GM23338 (cell line): ENCODE results near the gene ABR. TPM values are rescaled to one million over a fixed set of nuclear protein-coding genes. Genes with fewer than 3 reads are reported as not detected.
A peak's percentile ranks its signal among the peaks of the same experiment; 100 is the strongest.

ENCODE experiments used
- ATAC-seq: fragments of 200-7000 bp; cut with Tn5 transposase; 3 replicates; pipeline ENCODE4 v1.9.1; 2020
- DNase-seq: peaks from one replicate; pipeline ENCODE4 v3.0.0-alpha.2; 2015; ENCODE audit warnings: low spot score
- H2AFZ ChIP-seq: fragments of 200-600 bp; sonication (generic); 2 replicates; pipeline ENCODE4 v1.8.0; 2016; ENCODE audit warnings: antibody characterized with exemption, mild to moderate bottlenecking, moderate library complexity
- H3F3A ChIP-seq: fragments of 200-600 bp; sonication (generic); replicated peaks from 2 replicates; pipeline ENCODE4 v1.8.0; 2017; ENCODE audit warnings: antibody characterized with exemption, mixed run types, low read depth
- H3K27ac ChIP-seq: fragments of 200-600 bp; sonication (generic); 2 replicates; pipeline ENCODE4 v1.6.1; 2016; ENCODE audit warnings: low read depth
- H3K27me3 ChIP-seq: fragments of 200-600 bp; sonication (generic); 2 replicates; pipeline ENCODE4 v1.8.0; 2016; ENCODE audit warnings: mild to moderate bottlenecking, mixed run types, moderate library complexity; ENCODE audit not compliant: insufficient read depth
- H3K36me3 ChIP-seq: fragments of 200-600 bp; sonication (generic); 2 replicates; pipeline ENCODE4 v1.8.0; 2016; ENCODE audit warnings: mild to moderate bottlenecking; ENCODE audit not compliant: insufficient read depth
- H3K4me1 ChIP-seq: fragments of 200-600 bp; sonication (generic); 2 replicates; pipeline ENCODE4 v1.8.0; 2016; ENCODE audit warnings: mild to moderate bottlenecking, moderate library complexity; ENCODE audit not compliant: insufficient read depth
- H3K4me2 ChIP-seq: fragments of 200-600 bp; sonication (generic); 2 replicates; pipeline ENCODE4 v1.7.1; 2017; ENCODE audit warnings: mixed run types
- H3K4me3 ChIP-seq: fragments of 200-600 bp; sonication (generic); 2 replicates; pipeline ENCODE4 v1.6.1; 2016; ENCODE audit warnings: mixed run types
- H3K79me2 ChIP-seq: fragments of 200-600 bp; sonication (generic); replicated peaks from 2 replicates; pipeline ENCODE4 v1.8.0; 2017; ENCODE audit warnings: mild to moderate bottlenecking; ENCODE audit not compliant: insufficient read depth
- H3K9me2 ChIP-seq: fragments of 200-600 bp; sonication (generic); 2 replicates; pipeline ENCODE4 v1.8.0; 2017; ENCODE audit not compliant: insufficient read depth
- H4K20me1 ChIP-seq: fragments of 200-600 bp; sonication (generic); replicated peaks from 2 replicates; pipeline ENCODE4 v1.8.0; 2017; ENCODE audit warnings: mild to moderate bottlenecking; ENCODE audit not compliant: insufficient read depth
- H3K27ac Mint-ChIP-seq: 2 replicates; pipeline ENCODE4 v1.8.0; 2020; ENCODE audit warnings: inconsistent platforms, mild to moderate bottlenecking, moderate library complexity, mixed read lengths
- H3K27me3 Mint-ChIP-seq: 3 replicates; pipeline ENCODE4 v1.8.0; 2022; ENCODE audit warnings: low read depth, mild to moderate bottlenecking, moderate library complexity, mixed read lengths, inconsistent platforms; ENCODE audit not compliant: insufficient read depth, poor library complexity
- H3K36me3 Mint-ChIP-seq: 3 replicates; pipeline ENCODE4 v1.8.0; 2021; ENCODE audit warnings: low read depth, mild to moderate bottlenecking, inconsistent platforms, moderate library complexity, mixed read lengths
- H3K4me1 Mint-ChIP-seq: 3 replicates; pipeline ENCODE4 v1.8.0; 2020; ENCODE audit warnings: mild to moderate bottlenecking, inconsistent platforms, mixed read lengths
- H3K4me3 Mint-ChIP-seq: 3 replicates; pipeline ENCODE4 v1.8.0; 2021; ENCODE audit warnings: moderate library complexity, mild to moderate bottlenecking, inconsistent platforms, mixed read lengths
- H3K9me3 Mint-ChIP-seq: 3 replicates; pipeline ENCODE4 v1.8.0; 2020; ENCODE audit warnings: moderate library complexity, mild to moderate bottlenecking, inconsistent platforms, mixed read lengths
- ETS1 ChIP-seq: IDR thresholded peaks from 2 replicates; pipeline ENCODE4 v1.6.1; 2016; ENCODE audit warnings: antibody characterized with exemption
- EZH2 ChIP-seq: fragments of 200-600 bp; sonication (generic); IDR thresholded peaks from one replicate; pipeline ENCODE4 v1.8.0; 2017; ENCODE audit warnings: antibody characterized with exemption, mild to moderate bottlenecking, low read depth; ENCODE audit not compliant: unreplicated experiment
- EZH2phosphoT487 ChIP-seq: fragments of 200-600 bp; sonication (generic); IDR thresholded peaks from one replicate; pipeline ENCODE4 v1.8.1; 2018; ENCODE audit warnings: antibody characterized with exemption; ENCODE audit not compliant: unreplicated experiment
- NANOG ChIP-seq: IDR thresholded peaks from 2 replicates; pipeline ENCODE4 v1.6.1; 2016; ENCODE audit warnings: antibody characterized with exemption, borderline replicate concordance
- POLR2AphosphoS5 ChIP-seq: IDR thresholded peaks from 2 replicates; pipeline ENCODE4 v1.6.1; 2016; ENCODE audit warnings: antibody characterized with exemption, low read depth
- STAT1 ChIP-seq: IDR thresholded peaks from one replicate; pipeline ENCODE4 v1.6.1; 2016; ENCODE audit warnings: antibody characterized with exemption; ENCODE audit not compliant: unreplicated experiment
- ZNF114 ChIP-seq: fragments of 250-450 bp; sonication (Bioruptor Pico); IDR thresholded peaks from 2 replicates; pipeline ENCODE4 v1.5.0; 2020; ENCODE audit warnings: mild to moderate bottlenecking, moderate library complexity
- ZNF462 ChIP-seq: fragments of 250-450 bp; sonication (Bioruptor Pico); IDR thresholded peaks from 2 replicates; pipeline ENCODE4 v1.5.0; 2020; ENCODE audit warnings: mild to moderate bottlenecking, moderate library complexity
- polyA plus RNA-seq: library from polyadenylated mRNA; unstranded; fragments of >200 nt; fragmentation: Nextera tagmentation; extraction: Ambion mirVana; gene quantifications from 2 replicates; pipeline ENCODE4 v1.2.1, GENCODE V29; 2016
- total RNA-seq: library from RNA; depleted of rRNA; stranded (reverse); fragments of >200 nt; shearing (Covaris generic); gene quantifications from 2 replicates; pipeline ENCODE4 v1.2.3, GENCODE V29; 2014

ABR gene
- total and polyA plus RNA-seq, 2 experiments from 2014 or later: 15.0 to 27.7 TPM

- no peaks in the 10 kb centered on the region for H3K27me3 ChIP-seq
These were observed 175.6 kb downstream of the ABR start for GRCh38 chr17:1003972-1004768.

GRCh38 chr17:1003633-1003971 lies 176.2 kb downstream of the ABR start:
- DNase-seq: no peak
- peaks cover 4% of the 10 kb centered on the region; the same call in 1 of the 2 replicates for H3K79me2 ChIP-seq
- H3K4me1 ChIP-seq: no peaks in the 10 kb centered on the region
- Mint-ChIP-seq H3K4me3 (no peak overlapping the region), H3K27ac (no peak overlapping the region), H3K4me1 (peaks cover 16% of the 10 kb centered on the region), H3K36me3 (peaks cover 49% of the 10 kb centered on the region), H3K27me3 (peaks cover 5% of the 10 kb centered on the region), H3K9me3 (no peaks in the 10 kb centered on the region; the same call in 2 of the 3 replicates)
- H3K9me2 ChIP-seq: no peaks in the 10 kb centered on the region
- peaks cover 16% of the 10 kb centered on the region for H3F3A ChIP-seq
- H4K20me1 ChIP-seq: peaks cover 16% of the 10 kb centered on the region
- no peak overlapping the region for H3K4me3 ChIP-seq
- peaks cover 23% of the 10 kb centered on the region; the same call in 1 of the 2 replicates for H3K36me3 ChIP-seq
- no peak overlapping the region for H3K27ac ChIP-seq
- no peak overlapping the region for H3K4me2 ChIP-seq
- no peaks in the 10 kb centered on the region for H3K27me3 ChIP-seq
- ATAC-seq: no peak
- no peak overlapping the region for H2AFZ ChIP-seq
- TF ChIP-seq ZNF462 (CRISPR knock-in tag): no peak
- TF ChIP-seq EZH2: no peak
- no peak for TF ChIP-seq STAT1
- TF ChIP-seq NANOG: no peak
- TF ChIP-seq POLR2AphosphoS5: no peak
- TF ChIP-seq ZNF114 (CRISPR knock-in tag): no peak
- TF ChIP-seq ETS1: no peak

More at GRCh38 chr17:1003972-1004768, 175.6 kb downstream of the ABR start:
- H3K79me2 ChIP-seq: no peaks in the 10 kb centered on the region; the same call in 1 of the 2 replicates
- H3K9me2 ChIP-seq: no peaks in the 10 kb centered on the region
- Mint-ChIP-seq H3K27ac (no peak overlapping the region), H3K4me3 (no peak overlapping the region), H3K9me3 (no peaks in the 10 kb centered on the region; the same call in 2 of the 3 replicates), H3K4me1 (peaks cover 16% of the 10 kb centered on the region), H3K27me3 (peaks cover 5% of the 10 kb centered on the region), H3K36me3 (peaks cover 48% of the 10 kb centered on the region)
- H3K4me1 ChIP-seq: no peaks in the 10 kb centered on the region
- no peak for TF ChIP-seq ETS1
- no peak for TF ChIP-seq STAT1
- TF ChIP-seq NANOG: no peak
- no peak for TF ChIP-seq EZH2phosphoT487
- TF ChIP-seq EZH2: no peak
- H4K20me1 ChIP-seq: peaks cover 16% of the 10 kb centered on the region
- no peak overlapping the region for H3K4me3 ChIP-seq
- ATAC-seq: no peak; the same call in 2 of the 3 replicates
- H3F3A ChIP-seq: peaks cover 16% of the 10 kb centered on the region; the same call in 1 of the 2 replicates
- DNase-seq: no peak
- peaks cover 23% of the 10 kb centered on the region; the same call in 1 of the 2 replicates for H3K36me3 ChIP-seq
- peak overlapping the region; percentile 63; the same call in 1 of the 2 replicates for H3K27ac ChIP-seq
- no peak overlapping the region for H3K4me2 ChIP-seq
- H2AFZ ChIP-seq: no peak overlapping the region
